Forelimb muscle (tissue), 1 donor: ENCODE results near the gene ADGRF4. TPM values are rescaled to one million over a fixed set of nuclear protein-coding genes. Genes with fewer than 3 reads are reported as not detected.

Experiments used
- DNase-seq: peaks from one replicate; pipeline ENCODE4 v3.0.0-alpha.2; 2013; ENCODE audit warnings: low read depth
- polyA plus RNA-seq: library from polyadenylated mRNA; unstranded; fragments of 120-200 nt; gene quantifications from one replicate; pipeline ENCODE4 v1.2.1, GENCODE V29; 2013; ENCODE audit not compliant: insufficient read length

Gene ADGRF4
- polyA plus RNA-seq, 1 donor, result not detected

- DNase-seq, result no peak
Measured at GRCh38 chr6:47681201-47681990, 17.0 kb upstream of the ADGRF4 start.

GRCh38 chr6:47686411-47686810 is 12.0 kb upstream of the ADGRF4 start:
- DNase-seq, result no peak

GRCh38 chr6:47687432-47687831 is 10.9 kb upstream of the ADGRF4 start:
- no peak for DNase-seq

- no peak for DNase-seq
Measured at GRCh38 chr6:47690214-47690613, 8.2 kb upstream of the ADGRF4 start.

- no peak for DNase-seq
Measured at GRCh38 chr6:47690791-47691190, 7.6 kb upstream of the ADGRF4 start.

GRCh38 chr6:47697925-47698324 is 455 bp upstream of the ADGRF4 start:
- DNase-seq, result no peak

GRCh38 chr6:47700053-47700452 is 1.7 kb downstream of the ADGRF4 start:
- no peak for DNase-seq

- no peak for DNase-seq
Measured at GRCh38 chr6:47700596-47700995, 2.2 kb downstream of the ADGRF4 start.

GRCh38 chr6:47701363-47701762 is 3.0 kb downstream of the ADGRF4 start:
- no peak for DNase-seq

- no peak for DNase-seq
Measured at GRCh38 chr6:47709160-47709559, 10.8 kb downstream of the ADGRF4 start.

GRCh38 chr6:47710295-47710694 is 11.9 kb downstream of the ADGRF4 start:
- no peak for DNase-seq

- no peak for DNase-seq
Measured at GRCh38 chr6:47713200-47713599, 14.8 kb downstream of the ADGRF4 start.

GRCh38 chr6:47714802-47715201 is 16.4 kb downstream of the ADGRF4 start:
- DNase-seq, result no peak

GRCh38 chr6:47715782-47716181 is 17.4 kb downstream of the ADGRF4 start:
- no peak for DNase-seq

GRCh38 chr6:47716207-47716606 is 17.8 kb downstream of the ADGRF4 start:
- no peak for DNase-seq

- DNase-seq, result no peak
Measured at GRCh38 chr6:47718571-47718970, 20.2 kb downstream of the ADGRF4 start.

GRCh38 chr6:47721189-47721588 is 22.8 kb downstream of the ADGRF4 start:
- no peak for DNase-seq

- DNase-seq, result no peak
Measured at GRCh38 chr6:47722194-47722593, 23.8 kb downstream of the ADGRF4 start.

GRCh38 chr6:47724300-47724699 is 25.9 kb downstream of the ADGRF4 start:
- DNase-seq, result no peak

- DNase-seq, result no peak
Measured at GRCh38 chr6:47727391-47727790, 29.0 kb downstream of the ADGRF4 start.

- no peak for DNase-seq
Measured at GRCh38 chr6:47729019-47729418, 30.6 kb downstream of the ADGRF4 start.

- DNase-seq, result no peak
Measured at GRCh38 chr6:47729457-47729856, 31.1 kb downstream of the ADGRF4 start.

GRCh38 chr6:47733879-47734558 is 35.6 kb downstream of the ADGRF4 start:
- DNase-seq, result no peak
